M059J (cell line): ENCODE measurements around the gene CRX. TPM values are rescaled to one million over a fixed set of nuclear protein-coding genes. Genes with fewer than 3 reads are reported as not detected.
"Not testable (repeated sequence)": the region's sequence is repeated elsewhere in the genome, so short reads cannot be mapped to it uniquely, and the experiment has no call there.

Experiments
- DNase-seq: peaks from one replicate; pipeline ENCODE4 v3.0.0-alpha.2; 2012; ENCODE audit warnings: low read depth
- total RNA-seq: library from RNA; depleted of rRNA; stranded (reverse); fragments of >200 nt; shearing (Covaris generic); gene quantifications from 2 replicates; pipeline ENCODE4 v1.2.3, GENCODE V29; 2014

Gene CRX
- total RNA-seq, 1 experiment from 2014 or later, result not detected

DNA sequence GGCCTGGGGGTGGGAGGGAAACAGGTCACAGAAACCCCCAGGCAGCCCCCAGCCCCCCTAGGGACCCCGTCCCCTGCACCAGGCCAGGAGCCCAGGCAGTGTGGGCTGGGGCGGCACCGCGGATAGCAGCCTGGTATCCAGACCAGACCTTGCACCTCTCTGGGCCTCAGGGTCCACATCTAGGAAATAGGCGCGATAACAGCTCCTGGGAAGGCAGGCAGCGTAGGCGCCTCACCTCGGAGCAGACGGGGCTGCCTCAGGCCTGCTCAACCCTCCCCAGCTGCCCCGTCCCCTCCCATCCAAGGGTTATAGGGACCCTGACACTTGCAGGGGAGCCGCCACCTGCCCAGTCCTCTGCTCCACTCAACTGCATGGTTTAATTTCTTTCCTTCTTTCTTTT lies 18.1 kb upstream of the CRX start:
- DNase-seq, result not testable (repeated sequence)

DNA sequence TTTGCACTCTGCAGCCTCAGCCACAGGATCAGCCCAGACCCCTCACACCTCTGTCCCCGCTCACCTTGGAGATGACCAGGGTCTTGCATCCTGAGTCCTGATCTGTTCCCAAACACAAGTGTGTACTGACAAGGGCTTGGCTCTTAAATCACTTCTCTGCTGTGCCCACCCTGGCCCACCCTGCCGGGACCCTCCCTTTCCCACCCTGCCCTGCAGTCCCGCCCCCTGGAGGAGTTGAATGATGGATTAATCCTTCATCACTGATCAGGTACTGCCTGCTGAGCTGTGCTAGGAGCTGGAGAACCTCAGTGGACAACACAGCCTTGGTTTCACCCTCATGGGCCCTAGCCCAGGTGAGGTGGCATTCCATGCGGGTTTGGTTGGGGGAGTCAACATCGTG lies 17.3 kb upstream of the CRX start, which contains the start of gene TPRX1:
TPRX1 (minus strand) TSS at position 101 of the 400 bp plus-strand sequence; CDS start at position 89, 12 bp downstream.
- DNase-seq, result not testable (repeated sequence)

DNA sequence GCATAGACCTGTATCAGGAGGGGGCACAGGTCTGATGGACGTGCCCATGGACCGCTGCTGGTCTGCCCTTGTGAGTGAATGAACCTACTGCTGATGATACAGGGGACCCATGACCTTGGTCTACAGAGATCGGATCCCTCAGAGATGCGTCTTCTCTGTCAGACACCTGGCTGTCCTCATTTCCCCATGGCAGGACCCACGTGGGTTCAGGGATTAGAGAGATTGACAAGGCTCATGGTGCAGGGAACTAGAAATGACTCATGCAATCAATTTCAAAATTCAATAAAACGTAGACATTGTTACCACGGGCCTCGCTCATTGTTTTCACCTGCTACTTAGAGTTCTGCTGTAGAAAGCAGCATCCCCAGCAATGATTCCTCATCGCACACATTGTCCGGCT lies 16.4 kb upstream of the CRX start:
- DNase-seq, result no peak

DNA sequence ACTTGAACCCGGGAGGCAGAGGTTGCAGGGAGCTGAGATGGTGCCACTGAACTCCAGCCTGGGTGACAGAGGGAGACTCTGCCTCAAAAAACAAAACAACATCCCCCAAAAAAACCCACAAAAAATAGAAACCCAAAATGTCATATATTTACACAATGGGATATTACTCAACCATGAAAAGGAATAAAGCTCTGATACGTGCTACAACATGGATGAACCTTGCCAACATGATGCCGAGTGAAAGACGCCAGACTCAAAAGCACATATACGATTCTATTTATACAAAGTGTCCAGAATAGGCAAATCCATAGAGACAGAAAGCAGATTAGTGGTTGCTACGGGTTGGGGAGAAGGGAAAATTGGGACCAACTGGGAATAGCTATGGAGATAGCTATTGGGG lies 15.3 kb upstream of the CRX start:
- no peak for DNase-seq

DNA sequence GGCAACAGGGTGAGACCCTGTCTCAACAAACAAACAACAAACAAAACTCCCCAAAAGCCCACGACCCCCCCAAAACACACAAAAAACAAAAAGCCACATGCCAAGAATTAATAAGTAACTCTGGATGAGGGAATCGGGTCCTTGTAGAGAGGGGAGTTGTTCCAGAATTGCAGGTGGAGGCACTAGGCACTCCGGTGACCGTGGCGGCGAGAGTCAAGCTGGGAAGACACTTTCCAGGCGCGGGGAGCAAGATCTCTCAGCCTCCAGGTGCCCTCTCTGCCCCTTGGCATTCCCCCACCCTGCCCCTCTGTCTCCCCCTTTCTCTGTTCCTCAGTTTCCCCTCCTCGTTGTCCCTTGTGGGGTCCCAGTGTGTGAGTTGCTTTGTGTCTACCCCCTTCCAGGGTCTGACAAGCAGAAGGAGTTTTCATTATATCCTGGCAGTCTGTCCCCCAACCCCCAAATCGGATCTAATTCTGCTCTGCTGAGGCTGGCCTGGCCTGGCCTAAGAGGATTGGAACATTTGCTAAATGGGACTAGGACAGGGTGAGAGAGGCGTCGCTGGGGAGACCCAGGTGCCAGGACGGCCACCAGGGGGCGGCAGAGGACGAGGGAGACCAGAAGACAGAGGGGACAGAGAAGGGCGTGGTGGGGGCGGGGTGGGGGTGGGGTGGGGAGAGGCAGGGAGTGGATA lies 8.3 kb upstream of the CRX start:
- DNase-seq, result peak; percentile 65

DNA sequence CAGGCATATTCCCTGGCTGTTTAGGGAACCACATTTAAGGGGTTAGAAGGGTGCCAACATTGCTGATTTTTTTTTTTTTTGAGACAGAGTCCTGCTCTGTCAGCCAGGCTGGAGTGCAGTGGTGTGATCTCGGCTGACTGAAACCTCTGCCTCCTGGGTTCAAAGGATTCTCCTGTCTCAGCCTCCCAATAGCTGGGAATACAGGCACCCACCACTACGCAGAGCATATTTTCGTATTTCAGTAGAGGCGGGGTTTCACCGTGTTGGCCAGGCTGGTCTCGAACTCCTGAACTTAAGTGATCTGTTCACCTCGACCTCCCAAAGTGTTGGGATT lies 7.8 kb upstream of the CRX start:
- DNase-seq, result no peak

DNA sequence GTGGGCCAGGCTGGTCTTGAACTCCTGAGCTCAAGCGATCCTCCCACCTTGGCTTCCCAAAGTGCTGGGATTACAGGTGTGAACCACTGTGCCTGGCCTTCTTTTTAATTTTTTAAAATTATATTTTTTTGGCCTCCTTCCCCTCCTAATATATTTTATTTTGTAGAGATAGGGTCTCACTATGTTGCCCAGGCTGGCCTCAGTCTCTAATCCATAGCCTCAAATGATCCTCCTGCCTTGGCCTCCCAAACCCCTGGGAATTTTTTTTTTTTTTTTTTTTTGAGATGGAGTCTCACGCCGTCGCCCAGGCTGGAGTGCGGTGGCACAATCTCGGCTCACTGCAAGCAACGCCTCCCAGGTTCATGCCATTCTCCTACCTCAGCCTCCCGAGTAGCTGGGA lies 5.5 kb upstream of the CRX start:
- not testable (repeated sequence) for DNase-seq

DNA sequence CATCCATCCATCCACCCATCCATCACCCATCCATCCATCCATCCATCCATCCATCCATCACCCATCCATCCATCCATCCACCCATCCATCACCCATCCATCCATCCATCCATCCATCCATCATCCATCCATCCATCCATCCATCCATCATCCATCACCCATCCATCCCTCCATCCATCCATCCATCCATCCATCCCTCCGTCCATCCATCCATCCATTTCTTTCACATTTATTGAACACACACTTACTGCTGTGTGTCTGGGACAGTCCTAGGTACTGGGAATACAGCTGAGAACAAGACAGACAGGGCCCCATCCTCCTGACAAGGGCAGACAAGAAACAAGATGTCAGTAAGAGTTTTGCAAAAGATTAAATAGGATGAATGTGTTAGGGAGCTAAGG lies 3.5 kb upstream of the CRX start:
- DNase-seq, result not testable (repeated sequence)

DNA sequence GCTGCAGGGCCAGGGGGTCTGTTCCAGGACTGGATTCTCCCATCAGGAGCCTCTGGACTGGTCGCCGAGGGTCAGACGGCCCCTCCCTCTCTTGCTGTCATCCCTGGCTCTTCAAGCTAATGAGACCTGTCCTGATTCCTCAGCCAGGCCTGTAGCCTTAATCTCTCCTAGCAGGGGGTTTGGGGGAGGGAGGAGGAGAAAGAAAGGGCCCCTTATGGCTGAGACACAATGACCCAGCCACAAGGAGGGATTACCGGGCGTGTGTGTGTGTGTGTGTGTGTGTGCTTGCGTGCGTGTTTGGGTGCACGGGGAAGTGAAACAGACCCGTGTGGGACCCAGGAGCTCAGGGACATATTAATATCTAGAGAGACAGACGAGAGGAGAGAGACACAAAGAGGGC lies 1.9 kb upstream of the CRX start:
- DNase-seq, result no peak

DNA sequence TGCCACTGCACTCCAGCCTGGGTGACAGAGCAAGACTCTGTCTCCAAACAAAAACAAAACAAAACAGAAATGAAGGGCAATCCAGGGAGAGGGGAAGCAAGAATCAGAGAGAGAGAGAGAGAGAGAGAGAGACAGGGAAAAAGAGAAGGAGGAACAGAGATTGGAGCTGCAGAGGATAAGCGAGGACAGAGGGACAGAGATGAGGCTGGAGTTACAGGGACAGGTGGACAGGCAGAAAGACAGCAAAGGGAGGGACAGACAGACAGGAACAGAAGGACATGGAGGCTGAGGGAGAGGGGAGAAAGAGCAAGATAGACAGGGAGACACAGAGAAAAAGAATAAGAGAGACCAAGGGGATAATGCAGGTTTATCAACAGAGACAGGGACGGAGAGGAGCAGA lies 1.3 kb upstream of the CRX start:
- no peak for DNase-seq

DNA sequence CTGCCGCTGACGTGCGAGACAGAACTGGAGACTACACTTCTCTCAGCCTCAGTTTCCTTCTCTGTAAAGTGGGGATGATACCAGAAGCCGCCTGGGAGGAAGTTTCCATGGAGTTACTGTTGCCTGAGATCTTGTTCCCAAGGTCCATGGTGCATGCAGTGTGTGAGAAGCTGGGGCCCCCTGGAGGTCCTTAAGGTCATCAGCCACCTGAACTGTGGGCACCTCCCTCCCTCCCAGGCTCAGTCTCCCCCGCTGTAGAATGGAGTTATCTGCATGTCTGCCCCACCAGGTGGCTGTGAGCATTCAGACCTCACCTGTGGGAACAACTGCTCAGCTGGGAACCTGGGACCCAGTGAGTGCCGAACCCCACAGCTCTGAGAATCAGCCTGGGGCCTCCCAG lies 2.7 kb downstream of the CRX start:
- no peak for DNase-seq

DNA sequence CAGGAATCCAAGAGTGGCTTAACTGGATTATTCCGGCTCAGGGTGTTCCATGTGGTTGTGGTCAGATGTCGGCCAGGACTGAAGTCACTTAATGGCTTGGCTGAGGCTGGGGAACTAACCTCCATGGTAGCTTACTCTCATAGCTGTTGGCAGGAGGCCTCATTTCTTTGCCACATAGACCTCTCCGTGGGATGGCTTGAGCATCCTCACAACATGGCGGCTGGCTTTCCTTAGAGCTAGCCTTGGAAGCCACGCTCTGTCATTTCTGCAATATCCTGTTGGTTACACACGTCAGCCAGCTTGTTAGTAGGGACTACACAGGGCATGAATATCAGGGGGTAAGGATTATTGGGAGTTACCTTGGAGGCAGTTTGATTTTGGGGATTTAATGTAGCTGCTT lies 5.1 kb downstream of the CRX start:
- DNase-seq, result peak; percentile 9

DNA sequence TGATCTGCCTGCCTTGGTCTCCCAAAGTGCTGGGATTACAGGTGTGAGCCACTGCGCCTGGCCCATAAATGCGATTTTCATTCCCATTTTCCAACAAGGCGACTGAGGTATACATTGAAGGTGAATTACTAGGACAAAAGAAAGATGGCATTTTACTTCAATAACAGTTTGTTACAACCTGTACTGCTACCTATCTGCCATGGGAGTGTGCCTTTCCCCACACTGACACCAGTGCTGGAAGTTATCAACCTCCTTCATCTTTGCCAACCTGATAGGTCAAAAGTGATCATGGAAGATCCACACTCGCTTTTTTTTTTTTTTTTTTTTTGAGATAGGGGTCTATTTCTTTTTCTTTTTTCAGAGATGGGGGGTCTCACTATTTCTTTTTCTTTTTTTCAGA lies 11.0 kb downstream of the CRX start:
- no peak for DNase-seq

DNA sequence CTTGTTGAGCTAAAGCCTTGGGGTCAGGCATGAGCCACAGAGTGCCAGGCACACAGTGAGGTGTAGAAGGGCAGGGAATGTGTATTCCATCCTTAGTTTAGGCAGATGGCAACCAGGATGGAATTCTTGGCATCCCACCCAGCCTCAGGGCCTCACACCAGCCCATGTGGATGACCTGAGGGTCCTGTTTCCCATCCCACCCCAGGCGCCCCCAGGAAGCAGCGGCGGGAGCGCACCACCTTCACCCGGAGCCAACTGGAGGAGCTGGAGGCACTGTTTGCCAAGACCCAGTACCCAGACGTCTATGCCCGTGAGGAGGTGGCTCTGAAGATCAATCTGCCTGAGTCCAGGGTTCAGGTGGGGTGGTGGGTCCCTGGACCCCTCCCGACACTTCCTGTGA lies 14.3 kb downstream of the CRX start:
- DNase-seq, result no peak

DNA sequence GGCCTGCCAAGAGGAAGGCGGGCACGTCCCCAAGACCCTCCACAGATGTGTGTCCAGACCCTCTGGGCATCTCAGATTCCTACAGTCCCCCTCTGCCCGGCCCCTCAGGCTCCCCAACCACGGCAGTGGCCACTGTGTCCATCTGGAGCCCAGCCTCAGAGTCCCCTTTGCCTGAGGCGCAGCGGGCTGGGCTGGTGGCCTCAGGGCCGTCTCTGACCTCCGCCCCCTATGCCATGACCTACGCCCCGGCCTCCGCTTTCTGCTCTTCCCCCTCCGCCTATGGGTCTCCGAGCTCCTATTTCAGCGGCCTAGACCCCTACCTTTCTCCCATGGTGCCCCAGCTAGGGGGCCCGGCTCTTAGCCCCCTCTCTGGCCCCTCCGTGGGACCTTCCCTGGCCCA lies 17.7 kb downstream of the CRX start:
- DNase-seq, result no peak

DNA sequence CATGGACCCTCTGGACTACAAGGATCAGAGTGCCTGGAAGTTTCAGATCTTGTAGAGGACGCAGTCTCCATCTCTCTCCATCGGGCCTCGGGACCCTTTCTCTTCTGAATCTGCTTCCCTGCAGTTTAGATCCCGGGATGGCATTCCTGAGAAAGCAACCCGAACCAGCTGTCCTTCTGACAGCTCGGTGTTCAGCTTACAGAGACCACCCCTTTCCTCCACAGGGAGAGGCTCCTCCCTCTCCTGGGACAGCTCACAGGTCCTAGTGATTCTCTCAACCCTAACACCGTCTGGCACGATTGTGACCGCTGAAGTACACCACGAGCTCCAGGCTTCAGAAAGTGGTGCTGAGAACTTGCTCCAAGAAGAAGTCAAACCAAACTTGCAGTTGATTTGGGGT lies 18.2 kb downstream of the CRX start:
- DNase-seq, result no peak

DNA sequence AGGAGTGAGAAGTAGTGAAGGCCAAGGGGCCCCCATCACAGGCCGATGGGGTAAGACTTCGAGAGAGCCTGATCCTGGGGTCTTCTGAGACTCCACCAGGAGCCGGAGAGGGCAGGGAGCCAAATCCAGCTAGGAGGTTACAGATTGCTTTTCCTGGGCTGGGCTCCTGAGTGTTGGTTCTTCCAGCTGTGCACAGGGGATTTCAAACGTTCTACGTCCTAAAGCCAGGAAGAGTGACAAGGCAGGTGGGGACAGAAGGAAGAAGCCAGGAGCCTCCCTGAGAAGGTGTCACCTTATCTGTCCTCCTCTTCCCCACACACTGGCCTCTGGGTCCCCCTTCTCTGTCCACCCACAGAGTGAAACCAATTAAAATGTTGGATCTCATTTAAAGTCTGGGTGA lies 21.2 kb downstream of the CRX start:
- DNase-seq, result no peak

DNA sequence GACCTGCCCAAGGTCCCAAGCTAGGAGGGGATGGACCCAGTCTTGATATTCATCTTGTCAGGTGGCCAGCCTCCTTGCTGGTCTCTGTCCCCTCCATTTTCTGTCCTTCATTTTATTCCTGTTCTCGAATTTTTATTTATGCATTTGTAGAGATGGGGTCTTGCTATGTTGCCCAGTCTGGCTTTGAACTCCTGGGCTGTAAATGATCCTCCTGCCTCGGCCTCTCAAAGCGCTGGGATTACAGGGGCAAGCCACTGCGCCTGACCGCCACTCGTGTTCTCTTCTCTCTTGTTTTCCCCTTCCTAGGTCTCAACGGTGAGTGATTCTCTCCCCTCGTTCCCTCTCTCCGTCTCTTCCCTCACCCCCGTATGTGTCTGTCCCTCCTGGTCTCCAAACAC lies 26.7 kb downstream of the CRX start:
- no peak for DNase-seq

DNA sequence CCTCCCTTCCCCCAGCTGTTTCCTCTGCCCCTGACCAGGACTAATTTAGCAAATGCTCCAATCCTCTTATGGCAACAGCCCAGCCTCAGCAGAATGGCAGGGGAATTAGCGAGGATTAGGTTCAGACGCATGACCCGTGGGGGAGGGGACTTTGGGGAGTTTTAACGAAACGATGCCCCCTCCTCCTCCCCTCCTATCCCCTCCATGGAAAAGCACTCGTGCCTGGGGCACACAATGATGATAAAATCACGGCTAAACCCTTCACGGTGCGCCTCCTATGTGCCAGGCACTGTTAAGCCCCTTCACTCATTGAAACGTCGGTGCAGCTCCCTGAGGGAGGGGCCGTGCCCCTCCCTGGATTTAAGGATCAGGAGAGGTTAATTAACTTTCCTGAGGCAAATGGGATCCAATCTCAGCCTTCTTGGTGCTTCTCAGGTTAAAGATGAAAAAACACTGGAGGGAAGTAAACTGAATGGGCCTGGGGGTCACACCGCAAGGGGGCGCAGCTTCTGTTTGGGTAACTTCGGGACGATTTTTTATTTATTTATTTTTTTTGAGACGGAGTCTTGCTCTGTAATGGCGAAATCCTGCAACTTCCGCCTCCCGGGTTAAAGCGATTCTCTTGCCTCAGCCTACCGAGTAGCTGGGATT lies 27.2 kb downstream of the CRX start:
- DNase-seq, result peak; percentile 25

DNA sequence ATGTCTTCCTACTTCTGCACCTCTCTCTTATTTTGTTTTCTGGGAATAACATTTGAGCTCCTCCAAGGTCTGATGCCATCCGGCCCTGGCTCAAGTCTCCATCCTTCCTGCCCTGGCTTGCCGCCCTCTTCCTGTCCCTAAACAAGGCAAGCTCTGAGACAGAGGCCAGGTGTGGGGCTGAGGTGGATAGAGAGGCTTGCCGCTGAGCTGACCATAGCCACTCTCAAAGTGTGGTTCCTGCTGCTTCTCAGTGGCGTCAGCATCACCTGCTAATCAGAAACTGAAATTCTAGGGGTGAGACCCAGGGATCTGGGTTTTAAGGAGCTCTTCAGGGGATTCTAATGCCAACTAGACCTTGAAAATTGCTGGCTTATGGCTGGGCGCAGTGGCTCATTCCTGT lies 31.3 kb downstream of the CRX start:
- DNase-seq, result no peak

DNA sequence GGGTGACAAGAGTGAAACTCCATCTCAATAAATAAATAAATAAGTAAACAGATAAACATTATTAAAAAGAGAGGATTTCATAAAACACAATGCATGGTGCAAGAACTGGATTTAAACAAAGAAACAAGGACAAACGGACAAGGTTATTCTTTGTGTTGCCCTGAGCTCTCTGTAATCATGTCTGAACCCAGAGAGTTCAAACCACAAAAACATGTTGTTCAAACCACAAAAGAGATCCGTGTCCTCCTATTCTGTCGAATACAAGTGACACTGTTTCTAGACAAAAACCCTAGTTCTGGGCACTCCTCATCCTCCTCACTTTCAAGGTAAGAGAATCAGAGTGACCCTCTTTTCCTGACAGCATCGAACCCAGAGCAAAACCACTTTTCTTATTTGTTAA lies 32.7 kb downstream of the CRX start:
- DNase-seq, result peak; percentile 38

DNA sequence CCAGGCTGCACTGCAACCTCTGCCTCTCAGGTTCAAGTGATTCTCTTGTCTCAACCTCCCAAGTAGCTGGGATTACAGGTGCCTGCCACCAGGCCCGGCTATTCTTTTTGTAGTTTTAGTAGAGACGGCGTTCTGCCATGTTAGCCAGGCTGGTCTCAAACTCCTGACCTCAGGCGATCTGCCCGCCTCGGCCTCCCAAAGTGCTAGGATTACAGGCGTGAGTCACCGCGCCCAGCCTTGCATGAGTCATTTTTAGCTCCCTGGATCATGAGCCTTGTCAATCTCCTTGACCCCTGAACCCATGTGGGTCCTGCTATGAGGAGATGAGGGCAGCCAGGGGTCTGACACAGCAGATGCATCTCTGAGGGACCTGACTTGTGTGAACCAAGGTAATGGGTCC lies 36.5 kb downstream of the CRX start:
- peak; percentile 86 for DNase-seq

DNA sequence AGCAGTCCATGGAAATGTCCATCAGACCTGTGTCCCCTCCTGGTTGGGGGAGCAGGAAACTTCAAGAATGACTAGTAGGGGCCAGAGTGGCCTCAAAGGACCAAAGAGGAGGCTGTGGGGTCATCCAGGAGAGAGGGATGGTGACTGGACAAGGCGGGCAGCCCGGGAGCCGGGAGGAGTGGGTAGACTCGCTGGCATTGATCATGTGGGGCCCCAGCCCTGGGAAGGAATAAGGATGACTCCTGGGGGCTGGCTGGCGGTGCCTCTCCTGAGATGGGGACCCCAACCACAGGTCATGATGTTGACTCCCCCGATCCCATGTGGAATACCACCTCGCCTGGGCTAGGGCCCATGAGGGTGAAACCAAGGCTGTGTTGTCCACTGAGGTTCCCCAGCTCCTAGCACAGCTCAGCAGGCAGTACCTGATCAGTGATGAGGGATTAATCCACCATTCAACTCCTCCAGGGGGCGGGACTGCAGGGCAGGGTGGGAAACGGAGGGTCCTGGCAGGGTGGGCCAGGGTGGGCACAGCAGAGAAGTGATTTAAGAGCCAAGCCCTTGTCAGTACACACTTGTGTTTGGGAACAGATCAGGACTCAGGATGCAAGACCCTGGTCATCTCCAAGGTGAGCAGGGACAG lies 37.0 kb downstream of the CRX start, which contains the start of gene TPRX2:
TPRX2 (plus strand) TSS at position 590 of the 640 bp plus-strand sequence; CDS start at position 602, 12 bp downstream.
- DNase-seq, result not testable (repeated sequence)
